Right renal pelvis (tissue), 4 donors: ENCODE results near the gene SCD5. TPM values are rescaled to one million over a fixed set of nuclear protein-coding genes. Genes with fewer than 3 reads are reported as not detected.

Experiments
- DNase-seq, 4 donors: peaks; one replicate each; pipeline ENCODE4 v3.0.0-alpha.2; 2013; ENCODE audit warnings: low read depth in 4 of 4, low spot score in 3 of 4, missing footprints in 1 of 4
- polyA plus RNA-seq, 4 donors: library from polyadenylated mRNA; unstranded; fragments of 120-200 nt; gene quantifications; one replicate each; pipeline ENCODE4 v1.2.1, GENCODE V29; 2013; ENCODE audit not compliant: insufficient read length in 4 of 4

Gene SCD5
- polyA plus RNA-seq, 4 donors: 34.5 to 58.7 (median 45.7) TPM

DNA sequence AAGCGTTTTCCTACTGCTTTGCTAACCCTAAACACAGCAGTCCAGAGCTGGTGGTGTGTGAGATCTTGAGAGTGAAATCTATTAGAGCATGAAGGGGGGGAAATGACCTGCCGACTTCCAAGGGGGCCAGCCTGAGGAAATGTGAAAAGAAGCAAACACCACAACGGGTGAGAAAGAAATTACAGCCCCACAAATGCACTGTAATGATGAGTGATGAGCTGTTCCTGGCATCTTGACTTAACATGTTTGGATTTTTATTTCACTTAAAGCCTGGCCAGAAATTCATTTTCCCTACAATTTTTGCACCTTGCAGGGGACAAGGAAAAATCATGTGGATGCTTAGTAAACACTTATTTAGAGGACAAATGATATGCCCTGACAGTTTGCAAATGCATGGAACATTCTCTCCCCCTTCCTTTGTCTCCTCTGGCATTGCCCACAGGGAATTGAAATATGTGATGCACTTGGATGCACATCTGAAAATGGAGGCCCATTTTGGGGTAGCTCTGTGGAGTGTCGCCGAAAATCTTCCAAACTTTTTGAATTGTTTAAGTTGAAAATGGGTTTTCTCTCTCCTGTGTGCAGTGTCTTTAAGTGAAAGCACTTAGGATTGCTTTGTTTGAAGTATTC is 152.5 kb downstream of the SCD5 start:
- no peak for DNase-seq

DNA sequence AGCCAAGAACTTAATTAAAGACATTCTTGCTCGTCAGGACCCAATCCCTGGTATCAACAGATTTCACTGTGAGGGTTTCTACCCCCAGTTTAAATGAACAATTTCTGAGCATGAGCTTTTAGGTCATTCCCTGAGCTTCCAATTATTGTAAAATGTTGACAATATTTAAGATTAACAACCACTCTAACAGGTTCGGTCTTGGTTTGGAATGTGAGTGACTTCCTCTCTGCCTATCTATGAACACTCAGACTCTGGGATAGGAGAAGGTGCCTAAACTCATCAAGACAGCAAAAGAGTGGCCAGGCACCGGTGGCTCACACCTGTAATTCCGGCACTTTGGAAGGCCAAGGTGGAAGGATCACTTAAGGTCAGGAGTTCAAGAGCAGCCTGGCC is 153.9 kb downstream of the SCD5 start:
- DNase-seq: no peak

DNA sequence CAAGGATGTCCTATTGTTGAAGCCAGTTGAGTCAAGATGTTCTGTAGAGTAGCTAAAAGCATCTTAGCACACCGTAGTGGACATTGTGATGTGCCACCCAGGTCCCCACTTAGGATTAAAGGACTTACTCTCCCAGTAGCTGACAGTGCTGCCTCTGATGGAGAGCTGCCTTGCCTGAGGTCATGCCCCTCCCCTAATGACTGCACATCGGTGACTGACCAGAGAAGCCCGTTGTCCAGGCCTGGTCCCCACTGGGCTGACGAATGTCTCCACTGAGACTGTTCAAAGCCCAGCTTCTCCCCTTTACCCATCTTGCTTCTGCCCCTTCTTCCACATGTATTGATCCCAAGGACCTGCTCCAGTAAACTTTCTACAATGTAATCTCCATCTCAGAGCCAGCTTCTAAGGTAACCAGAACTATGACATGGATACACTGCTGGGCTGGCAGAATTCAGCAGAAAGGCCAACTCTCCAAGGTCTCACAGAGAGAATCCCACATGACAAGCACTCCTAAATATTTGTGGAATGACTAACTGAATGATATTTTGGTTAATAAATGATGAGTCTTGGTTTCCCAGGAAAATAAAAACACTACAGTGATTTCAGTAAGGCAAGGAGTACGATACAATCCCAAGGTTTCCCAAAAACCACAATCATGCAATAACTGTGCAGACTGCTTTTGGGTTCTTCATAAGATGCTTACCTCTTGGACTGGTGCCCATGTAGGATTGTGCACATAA is 154.4 kb downstream of the SCD5 start:
- DNase-seq: no peak

DNA sequence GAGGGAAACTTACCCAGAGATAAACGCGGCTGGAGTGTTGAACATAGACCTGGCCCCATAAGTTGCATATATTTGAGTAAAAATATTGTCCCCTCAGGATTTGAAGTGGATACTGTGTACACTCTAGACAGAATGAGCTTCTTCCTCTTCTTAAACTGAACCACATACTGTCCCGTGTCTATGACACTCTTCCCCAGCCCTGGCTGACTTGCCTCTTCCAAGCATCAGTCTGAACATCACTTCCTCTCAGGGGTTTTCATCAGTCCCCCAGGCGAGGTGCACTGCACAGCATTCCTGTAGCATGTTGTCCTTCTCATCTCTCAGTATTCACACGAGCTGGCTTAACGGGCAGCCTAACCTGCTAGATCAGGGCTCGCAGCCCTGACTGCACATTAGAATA is 156.3 kb downstream of the SCD5 start:
- no peak for DNase-seq

DNA sequence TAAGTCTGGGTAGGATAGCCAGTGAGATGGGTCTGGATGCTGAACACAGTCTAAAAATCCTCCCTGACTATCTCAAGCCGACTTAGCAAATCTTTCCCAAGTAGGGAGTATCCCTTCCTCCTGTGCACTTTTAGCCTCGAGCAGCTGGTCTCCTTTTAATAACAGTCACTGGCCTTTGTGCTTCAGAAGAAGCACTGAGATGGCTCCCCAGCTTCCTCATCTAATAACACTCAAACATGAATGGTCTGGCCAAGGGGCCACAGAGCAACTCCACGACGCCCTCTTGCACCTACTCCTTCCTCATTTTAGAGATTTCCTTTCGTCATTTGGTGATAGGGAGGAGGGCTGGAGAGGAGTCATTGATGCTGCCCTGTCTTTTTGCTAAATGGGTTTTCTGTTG is 158.1 kb downstream of the SCD5 start:
- no peak for DNase-seq

DNA sequence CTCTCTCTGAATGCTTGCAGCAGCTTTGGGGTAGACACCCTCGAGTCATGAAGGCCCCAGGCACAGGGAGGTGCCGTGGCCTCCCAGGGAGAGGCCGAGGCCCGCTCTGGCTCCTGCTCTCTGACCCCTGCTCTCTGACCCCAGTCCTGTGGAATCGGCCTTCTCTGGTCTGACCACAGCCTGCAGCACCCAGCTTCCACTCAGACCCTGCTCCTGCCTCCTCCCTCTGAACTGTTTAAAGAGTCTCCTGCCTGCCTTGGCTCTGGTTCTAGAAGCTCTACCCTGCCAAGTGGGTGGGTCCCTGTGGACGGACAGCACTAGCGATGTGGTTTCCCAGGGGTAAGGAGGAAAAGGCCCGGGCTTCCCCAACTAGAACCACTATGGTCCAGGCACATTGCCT is 158.6 kb downstream of the SCD5 start:
- DNase-seq: no peak

DNA sequence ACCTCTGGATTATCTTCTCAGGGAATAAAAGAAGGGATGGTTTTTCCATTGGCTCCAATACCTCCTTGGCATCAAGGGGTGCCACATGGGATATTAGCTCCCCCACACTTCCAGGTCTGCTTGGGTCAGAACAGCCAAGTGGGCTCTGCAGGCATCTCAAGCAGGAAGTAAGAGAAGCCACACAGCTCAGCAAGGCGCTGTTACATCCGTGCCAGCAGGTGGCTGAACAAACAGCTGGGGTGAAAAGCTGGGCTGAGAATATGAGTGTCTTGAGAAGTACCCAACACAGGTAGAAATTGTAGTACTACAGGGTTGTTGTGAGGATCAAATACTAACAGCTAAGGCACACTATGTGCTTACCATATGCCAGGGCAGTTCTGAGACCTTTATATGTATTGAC is 160.1 kb downstream of the SCD5 start:
- DNase-seq: no peak

DNA sequence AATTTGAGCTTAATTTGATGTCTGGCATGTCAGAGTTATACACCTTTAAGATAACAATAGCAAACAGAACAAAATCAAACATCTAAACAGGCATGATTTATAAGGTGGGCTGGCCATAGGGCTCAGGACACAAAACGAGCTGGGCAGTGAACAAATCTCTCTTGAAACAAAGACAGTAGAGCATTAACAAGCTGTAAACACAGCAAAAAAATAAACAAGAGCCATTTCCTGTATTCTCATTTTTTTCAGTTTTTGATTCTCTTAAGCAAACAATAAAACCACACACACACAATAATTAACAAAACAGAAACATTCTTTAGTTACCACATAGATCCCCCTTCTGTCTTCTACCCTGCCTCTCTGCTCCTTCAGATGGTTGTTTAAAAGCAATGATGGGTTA is 168.5 kb downstream of the SCD5 start:
- DNase-seq: no peak

DNA sequence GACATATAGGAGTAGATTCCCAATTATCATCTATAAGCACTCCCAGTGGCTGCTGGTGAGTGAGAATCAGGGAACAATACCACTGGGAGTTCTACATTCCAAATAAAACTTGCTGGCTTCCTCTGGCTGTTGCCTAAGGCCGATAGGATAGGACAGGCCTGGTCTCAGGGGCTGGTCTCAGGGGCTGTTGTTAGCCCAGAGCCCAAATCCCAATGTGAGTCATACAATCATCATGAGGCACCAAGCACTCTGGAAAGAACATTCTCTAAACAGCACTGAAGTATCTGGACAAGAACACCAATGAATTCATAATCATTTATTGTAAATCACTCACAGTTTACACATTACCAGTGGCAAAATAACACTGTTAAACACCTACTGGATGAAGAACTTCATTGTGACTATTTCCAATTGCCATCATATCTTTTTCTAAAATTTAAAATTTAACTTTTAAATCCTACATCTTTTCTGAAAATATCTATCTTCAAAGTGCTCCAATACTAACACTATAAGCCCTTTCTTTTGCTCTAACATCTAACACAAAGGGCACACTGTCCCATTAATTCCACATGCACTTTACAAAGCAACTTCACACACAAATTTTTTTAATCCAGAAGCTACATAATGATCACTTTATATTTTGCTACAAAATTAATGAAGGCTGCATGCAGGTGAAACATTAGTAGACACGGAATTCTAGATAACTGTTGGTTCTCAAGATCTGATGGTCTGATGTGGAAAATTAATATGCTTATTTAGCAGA is 169.2 kb downstream of the SCD5 start:
- no peak for DNase-seq

DNA sequence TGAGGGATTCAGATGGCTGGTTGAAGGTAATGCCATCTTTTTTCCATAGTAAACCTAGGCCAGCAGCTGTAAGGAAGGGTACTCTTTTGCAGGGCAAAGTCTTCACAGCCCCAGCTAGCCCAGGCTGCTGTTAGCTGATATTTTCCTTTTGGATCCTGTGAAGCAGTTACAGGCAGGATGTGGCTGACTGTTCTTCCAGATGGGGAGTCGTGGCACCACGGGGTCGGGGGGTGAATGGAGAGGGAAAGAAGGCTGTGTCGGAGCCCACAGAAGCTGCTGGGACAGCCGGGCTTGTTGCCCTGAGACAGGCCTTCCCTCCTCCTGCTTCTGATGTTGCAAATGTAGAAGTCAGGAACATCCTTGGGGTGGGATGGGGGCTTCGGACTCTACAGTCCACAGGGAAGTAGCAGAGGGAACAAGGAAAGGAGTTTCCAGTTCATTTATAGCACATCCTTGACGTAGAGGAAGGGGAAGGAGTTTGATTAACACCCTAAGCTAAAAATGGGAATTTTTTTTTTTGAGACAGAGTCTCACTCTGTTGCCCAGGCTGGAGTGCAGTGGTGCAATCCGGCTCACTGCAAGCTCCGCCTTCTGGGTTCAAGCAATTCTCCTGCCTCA is 172.2 kb downstream of the SCD5 start:
- DNase-seq: no peak

DNA sequence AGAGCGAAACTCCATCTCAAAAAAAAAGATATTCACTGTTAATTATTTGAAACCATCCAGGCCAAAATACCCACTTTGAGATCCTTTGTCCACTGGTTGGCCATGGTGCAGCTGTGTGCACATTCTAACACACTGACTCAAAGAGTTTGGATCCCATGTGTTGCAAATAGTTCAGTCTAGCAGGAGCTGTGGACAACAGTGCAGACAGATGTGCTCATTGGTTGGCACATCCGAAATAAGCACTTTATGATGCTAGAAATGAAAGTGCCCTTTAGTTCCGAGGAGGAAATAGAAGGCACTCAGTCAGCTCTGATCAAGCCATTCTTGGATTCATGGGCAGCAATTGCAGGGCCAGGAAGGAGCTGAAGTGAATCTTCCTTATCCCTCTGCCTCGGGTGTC is 173.8 kb downstream of the SCD5 start:
- DNase-seq: no peak

DNA sequence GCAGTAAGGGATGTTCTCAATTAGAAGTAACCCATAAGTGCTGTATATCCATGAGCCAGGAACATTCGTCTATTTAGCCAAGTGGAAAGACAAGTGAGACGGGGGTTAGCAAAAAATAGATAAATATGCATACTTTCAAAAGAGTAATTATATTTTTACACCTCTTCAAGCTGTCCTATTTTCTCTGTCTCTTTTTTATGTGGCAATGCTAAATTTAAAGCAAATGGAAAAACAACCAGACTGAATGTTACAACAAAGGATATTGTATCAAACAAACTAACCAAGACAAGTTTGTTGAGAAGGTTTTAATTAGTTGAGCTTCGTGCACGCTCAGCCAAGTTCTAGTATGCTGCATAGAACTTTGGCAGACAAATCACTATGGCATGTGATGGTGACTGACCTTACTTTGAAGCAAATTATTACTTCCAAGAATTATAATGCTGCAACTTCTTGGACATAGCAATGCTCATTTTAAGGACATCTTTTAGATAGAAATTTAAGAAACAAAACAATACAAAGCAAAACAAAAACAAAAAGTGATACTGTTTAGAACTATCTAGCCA is 175.4 kb downstream of the SCD5 start:
- DNase-seq: no peak

DNA sequence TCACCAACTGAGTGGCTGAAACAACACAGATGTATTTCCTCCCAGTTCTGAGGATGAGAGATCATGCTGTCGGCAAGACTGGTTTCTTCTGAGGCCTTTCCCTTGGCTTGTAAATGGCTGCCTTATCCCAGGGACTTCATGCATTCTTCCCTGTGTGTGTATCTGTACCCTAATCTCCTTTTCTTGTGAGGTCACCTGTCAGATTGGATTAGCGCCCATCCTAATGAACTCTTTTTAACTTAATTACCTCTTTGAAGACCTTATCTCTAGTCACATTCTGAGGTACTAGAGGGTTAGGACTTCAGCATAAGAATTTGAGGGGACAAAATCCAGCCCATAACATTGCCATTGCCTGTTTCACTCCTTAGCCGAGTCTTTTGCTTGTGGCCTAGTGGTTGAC is 177.3 kb downstream of the SCD5 start:
- no peak for DNase-seq

DNA sequence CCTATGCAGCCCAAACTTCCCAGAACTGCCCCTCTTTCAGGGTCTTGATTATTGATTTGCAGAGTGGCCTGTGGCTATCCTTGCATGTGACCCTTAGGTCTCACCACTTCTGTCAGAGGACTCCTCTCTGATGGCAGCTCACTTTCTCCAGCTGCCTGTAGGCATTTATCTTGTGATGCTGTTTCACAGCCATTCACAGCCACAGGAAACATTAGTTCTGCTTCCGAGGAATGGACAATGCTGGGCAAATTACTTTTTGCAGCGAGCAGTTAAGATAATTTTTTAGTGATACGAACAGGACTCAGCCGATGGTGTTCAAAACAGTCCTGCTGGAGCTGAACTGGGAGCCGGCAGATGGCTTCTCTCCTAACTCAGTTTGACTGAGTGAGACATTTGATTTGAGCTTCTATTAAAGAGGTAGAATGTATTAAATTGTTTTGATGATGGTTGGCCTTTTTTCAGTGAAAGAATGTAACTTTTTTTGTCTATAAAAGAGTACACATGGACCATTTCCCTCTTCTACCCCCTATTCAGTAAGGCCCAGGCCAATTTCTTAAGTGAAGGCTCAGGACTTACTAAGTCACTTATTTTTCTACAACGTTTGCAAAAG is 178.4 kb downstream of the SCD5 start:
- no peak for DNase-seq

DNA sequence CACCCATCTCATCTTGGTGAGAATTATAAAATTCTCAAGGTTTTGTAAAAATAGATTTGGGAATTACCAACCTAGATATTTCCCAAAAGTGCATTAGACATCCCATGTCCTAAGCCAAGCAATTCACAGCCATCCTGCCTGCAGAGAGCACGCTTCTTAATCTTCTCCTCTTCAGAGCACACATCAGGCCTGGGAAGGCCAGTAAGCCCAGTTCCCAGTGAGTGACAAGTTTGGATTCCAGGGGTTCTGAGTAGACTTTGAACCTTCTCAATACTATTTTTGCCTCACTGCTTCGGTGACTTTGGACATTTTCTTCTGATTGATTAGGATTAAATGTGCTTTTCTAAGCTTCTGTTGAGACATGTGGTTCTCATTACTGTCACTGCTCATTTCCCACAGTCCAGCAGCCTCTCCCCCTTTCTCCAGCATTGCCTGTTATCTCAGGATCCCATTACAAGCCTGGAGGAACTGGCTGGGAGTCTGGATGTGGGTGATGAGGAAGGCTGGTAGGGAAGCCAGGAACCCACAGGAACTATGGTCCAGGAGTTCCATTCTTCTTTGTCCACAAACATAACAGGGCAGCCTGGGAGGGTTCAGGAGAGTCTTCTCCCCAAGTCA is 180.4 kb downstream of the SCD5 start:
- peak in 2 of 4 donors; percentile 15 to 28 for DNase-seq

DNA sequence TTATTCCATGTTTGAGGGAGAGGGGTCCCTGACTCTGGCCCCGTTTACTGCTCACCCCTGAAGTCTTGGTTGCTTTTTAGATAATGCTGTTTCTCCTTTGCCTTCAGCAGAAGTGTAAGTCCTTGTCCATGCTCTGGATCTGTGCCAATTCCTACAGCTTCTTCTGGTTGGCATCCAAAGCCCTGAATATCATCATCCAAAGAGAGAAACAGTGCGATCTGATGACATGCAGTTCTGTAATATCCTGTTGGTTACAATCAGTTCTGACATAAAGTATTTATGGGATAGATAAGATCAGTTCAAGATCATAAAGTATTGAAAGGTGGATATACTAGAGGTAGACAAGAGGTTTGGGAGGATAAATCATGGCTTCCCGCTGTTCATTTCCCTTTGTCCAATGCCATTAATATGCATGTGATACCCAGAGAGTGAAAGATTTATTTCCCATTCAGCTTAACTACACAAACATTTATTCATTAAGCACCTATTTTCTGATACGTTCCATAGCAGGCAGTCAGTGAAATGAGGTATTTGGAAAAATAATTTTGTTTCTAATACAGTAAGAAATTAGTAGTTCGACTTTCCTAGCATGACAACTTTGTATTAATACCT is 183.7 kb downstream of the SCD5 start:
- DNase-seq: no peak

DNA sequence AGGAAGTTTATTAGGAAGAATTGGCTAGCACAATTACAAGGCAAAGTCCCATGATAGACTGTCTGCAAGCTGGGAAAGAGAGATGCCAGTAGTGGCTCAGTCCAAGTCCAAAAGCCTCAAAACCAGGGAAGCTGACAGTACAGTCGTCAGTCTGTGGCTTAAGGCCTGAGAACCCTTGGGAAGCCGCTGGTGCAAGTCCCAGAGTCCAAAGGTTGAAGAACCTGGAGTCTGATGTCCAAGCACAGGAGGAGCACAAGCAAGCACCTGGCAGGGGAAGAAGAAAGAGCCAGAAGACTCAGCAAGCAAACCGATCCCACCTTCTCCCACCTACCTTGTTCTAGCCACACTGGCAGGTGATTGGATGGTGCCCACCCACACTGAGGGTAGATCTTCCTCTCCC is 185.5 kb downstream of the SCD5 start:
- no peak for DNase-seq

DNA sequence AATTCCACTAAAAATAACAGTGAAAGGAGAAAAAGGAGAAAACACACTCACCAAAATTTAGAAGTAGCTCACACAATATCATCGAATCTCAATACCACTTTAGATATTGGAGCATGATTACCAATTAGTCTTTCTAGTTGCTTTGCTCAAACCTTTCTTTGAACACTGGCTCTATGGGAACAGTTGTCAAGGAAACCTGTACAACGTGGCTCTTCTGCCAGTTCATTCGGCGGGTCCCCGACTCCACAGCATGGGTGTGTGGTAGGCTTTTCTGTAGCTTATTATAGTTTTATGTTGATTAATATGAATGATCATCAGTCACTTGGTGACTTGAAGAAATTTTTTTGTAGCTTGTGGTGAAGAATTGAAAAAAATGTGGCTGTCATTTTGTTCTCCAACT is 186.6 kb downstream of the SCD5 start:
- no peak for DNase-seq

DNA sequence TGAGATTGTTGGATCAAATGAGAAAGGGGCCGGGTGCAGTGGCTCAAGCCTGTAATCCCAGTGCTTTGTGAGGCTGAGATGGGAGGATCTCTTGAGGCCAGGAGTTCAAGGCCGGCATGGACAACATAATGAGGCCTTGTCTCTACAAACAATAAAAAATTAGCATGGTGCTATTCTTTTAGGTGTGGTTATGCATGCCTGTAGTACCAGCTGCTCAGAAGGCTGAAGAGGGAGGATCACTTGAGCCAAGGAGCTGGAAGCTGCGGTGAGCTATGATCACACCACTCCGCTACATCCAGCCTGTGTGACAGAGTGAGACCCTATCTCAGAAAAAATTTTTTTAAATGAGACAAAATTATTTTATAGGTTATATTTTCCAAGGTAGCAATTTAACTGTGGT is 187.1 kb downstream of the SCD5 start:
- no peak for DNase-seq

DNA sequence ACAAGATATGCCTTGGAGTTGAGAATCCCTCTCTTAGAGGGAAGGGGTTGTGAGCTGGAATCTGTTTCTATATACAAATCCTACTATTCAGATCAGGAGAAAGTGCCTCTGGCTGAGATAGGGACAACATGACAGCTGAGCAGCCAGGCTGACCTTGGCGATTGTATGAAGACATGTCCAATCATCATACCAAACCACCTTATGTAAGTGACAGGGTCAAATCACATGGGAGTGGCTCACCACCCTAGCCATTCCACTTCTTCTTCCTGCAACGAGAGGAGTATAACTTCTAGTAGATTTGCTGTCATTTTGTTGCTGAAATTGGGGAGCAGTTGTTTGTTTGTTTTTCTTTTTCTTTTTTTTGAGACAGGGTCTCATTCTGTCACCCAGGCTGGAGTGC is 188.6 kb downstream of the SCD5 start:
- DNase-seq: no peak
